Upper lobe of left lung (tissue), 4 donors: ENCODE measurements around the gene CLTA.

ENCODE experiments used
- CTCF ChIP-seq, 6 experiments: fragments of 450-650 bp in 4 of 6; fragments of 200-600 bp in 2 of 6; sonication (generic) in 2 of 6; IDR thresholded peaks; one replicate each; pipeline ENCODE4 v1.5.1; 2016 to 2019; ENCODE audit warnings: antibody characterized with exemption in 6 of 6
- POLR2A ChIP-seq, 4 donors: fragments of 450-650 bp; IDR thresholded peaks; one replicate each; pipeline ENCODE4 v1.5.1; 2016 to 2017; ENCODE audit warnings: antibody characterized with exemption in 4 of 4, mild to moderate bottlenecking in 2 of 4

GRCh38 chr9:36207016-36207415, 16.3 kb downstream of the CLTA start:
- TF ChIP-seq CTCF (IDR thresholded peaks at IDR 0.05), result no peak
- no peak for TF ChIP-seq POLR2A (IDR thresholded peaks at IDR 0.05)
